Mesothelial cell of epicardium (in vitro differentiated cells): ENCODE data around the gene POLD1. TPM values are rescaled to one million over a fixed set of nuclear protein-coding genes. Genes with fewer than 3 reads are reported as not detected.

Source experiments
- DNase-seq, 2 experiments: peaks; one replicate each; pipeline ENCODE4 v3.0.0; 2021; ENCODE audit warnings: low spot score in 2 of 2; ENCODE audit not compliant: unreplicated experiment in 2 of 2
- H3K27ac Mint-ChIP-seq: 2 replicates; pipeline ENCODE4 v1.8.0; 2021; ENCODE audit warnings: mixed read lengths
- H3K27me3 Mint-ChIP-seq: 2 replicates; pipeline ENCODE4 v1.8.0; 2021; ENCODE audit warnings: low read depth, mixed read lengths
- H3K36me3 Mint-ChIP-seq: 2 replicates; pipeline ENCODE4 v1.8.0; 2021; ENCODE audit warnings: mixed read lengths
- H3K4me1 Mint-ChIP-seq: 2 replicates; pipeline ENCODE4 v1.8.0; 2021; ENCODE audit warnings: mixed read lengths
- H3K4me3 Mint-ChIP-seq: 2 replicates; pipeline ENCODE4 v1.8.0; 2021; ENCODE audit warnings: mild to moderate bottlenecking, moderate library complexity, mixed read lengths
- H3K9me3 Mint-ChIP-seq: 2 replicates; pipeline ENCODE4 v1.8.0; 2021; ENCODE audit warnings: mixed read lengths
- total RNA-seq: library from RNA; stranded (reverse); gene quantifications from 3 replicates; pipeline ENCODE4 v1.2.1, GENCODE V29; 2021
- TF ChIP-seq, protein P1 (sequence below): fragments of 200-600 bp; sonication (generic); IDR thresholded peaks from one replicate; pipeline ENCODE4 v1.5.0; 2021; ENCODE audit warnings: antibody characterized with exemption; ENCODE audit not compliant: unreplicated experiment

Gene POLD1
- total RNA-seq, 1 donor from 2014 or later: 60.6 TPM

DNA sequence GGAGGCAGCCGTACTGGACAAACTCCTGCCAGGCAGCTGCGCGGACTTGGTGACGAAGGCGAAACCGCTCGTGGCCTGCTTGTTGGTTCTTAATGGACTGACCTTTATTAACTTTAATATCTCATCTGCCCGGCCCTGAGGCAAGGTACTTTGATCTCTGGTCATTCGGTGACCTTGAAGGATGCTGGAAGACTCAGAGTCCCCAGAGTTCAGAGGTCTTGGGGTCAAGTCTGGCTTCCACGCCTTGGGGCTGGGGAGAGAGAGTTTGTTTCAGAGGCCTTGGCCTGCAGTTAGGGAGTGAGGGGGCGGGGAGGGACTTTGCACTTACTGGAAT, 82.5 kb downstream of the POLD1 start:
- TF ChIP-seq, protein P1, sequence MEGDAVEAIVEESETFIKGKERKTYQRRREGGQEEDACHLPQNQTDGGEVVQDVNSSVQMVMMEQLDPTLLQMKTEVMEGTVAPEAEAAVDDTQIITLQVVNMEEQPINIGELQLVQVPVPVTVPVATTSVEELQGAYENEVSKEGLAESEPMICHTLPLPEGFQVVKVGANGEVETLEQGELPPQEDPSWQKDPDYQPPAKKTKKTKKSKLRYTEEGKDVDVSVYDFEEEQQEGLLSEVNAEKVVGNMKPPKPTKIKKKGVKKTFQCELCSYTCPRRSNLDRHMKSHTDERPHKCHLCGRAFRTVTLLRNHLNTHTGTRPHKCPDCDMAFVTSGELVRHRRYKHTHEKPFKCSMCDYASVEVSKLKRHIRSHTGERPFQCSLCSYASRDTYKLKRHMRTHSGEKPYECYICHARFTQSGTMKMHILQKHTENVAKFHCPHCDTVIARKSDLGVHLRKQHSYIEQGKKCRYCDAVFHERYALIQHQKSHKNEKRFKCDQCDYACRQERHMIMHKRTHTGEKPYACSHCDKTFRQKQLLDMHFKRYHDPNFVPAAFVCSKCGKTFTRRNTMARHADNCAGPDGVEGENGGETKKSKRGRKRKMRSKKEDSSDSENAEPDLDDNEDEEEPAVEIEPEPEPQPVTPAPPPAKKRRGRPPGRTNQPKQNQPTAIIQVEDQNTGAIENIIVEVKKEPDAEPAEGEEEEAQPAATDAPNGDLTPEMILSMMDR: no peak
- no peaks in the 10 kb centered on the region for H3K9me3 Mint-ChIP-seq
- no peaks in the 10 kb centered on the region for H3K27me3 Mint-ChIP-seq
- no peaks in the 10 kb centered on the region for H3K4me1 Mint-ChIP-seq
- H3K4me3 Mint-ChIP-seq: no peak overlapping the region
- no peak for DNase-seq
- no peaks in the 10 kb centered on the region for H3K36me3 Mint-ChIP-seq
- no peak overlapping the region for H3K27ac Mint-ChIP-seq

DNA sequence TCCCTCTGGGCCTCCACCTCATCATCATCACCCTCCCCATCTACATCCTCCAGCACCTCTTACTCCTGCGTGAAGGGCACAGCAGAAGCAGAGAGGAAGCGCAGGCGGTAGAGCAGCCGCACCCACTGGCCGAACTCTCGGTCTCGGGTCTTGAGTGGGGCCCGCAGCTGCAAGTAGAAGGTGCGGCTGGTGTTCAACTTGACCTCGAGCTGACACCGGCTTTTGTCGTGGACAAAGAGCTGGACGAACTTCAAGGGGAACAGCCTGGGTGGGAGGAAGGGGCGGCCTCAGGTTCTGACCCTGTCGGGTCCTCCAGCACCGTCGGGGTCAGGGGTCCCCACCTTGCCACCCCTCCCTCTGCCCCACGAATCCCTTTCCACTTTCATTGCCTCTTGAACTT, 83.4 kb downstream of the POLD1 start:
- no peak for DNase-seq
- H3K4me1 Mint-ChIP-seq: no peaks in the 10 kb centered on the region
- no peaks in the 10 kb centered on the region for H3K9me3 Mint-ChIP-seq

More for the DNA sequence above, 83.4 kb downstream of the POLD1 start:
- Mint-ChIP-seq H3K27ac (no peak overlapping the region), H3K4me3 (no peak overlapping the region), H3K27me3 (no peaks in the 10 kb centered on the region), H3K36me3 (no peaks in the 10 kb centered on the region)
- TF ChIP-seq, protein P1: no peak

Other genes starting within 250 kb of the POLD1 start
- gene IZUMO2, start 221.1 kb upstream of the POLD1 start, total RNA-seq: not detected in 3 replicates
- gene MYH14, start 180.7 kb upstream of the POLD1 start, total RNA-seq: 52.3 to 56.6 TPM (median 53.8 TPM) in 3 replicates
- 53.4 to 57.7 TPM (median 54.4 TPM) in 3 replicates for gene KCNC3, start 55.0 kb upstream of the POLD1 start, total RNA-seq
- gene NAPSA, start 18.7 kb upstream of the POLD1 start, total RNA-seq: 2.4 to 3.5 TPM (median 3.2 TPM) in 3 replicates
- gene NR1H2, start 7.9 kb upstream of the POLD1 start, total RNA-seq: 35.4 to 39.1 TPM (median 37.3 TPM) in 3 replicates
- 0.11 TPM in 1 of 3 replicates, not detected in the others for gene SPIB, start 34.6 kb downstream of the POLD1 start, total RNA-seq
- gene MYBPC2, start 48.5 kb downstream of the POLD1 start, total RNA-seq: 0.89 to 1.9 TPM (median 1.2 TPM) in 3 replicates
- 175 to 181 TPM (median 176 TPM) in 3 replicates for gene EMC10, start 92.2 kb downstream of the POLD1 start, total RNA-seq
- gene GARIN5A, start 92.5 kb downstream of the POLD1 start, total RNA-seq: 10.1 to 12.7 TPM (median 11.5 TPM) in 3 replicates
- 16.4 to 18.7 TPM (median 17.5 TPM) in 3 replicates for gene JOSD2, start 126.8 kb downstream of the POLD1 start, total RNA-seq
- gene ASPDH, start 129.6 kb downstream of the POLD1 start, total RNA-seq: 0.70 TPM in 1 of 3 replicates, not detected in the others
- 15.2 to 16.9 TPM (median 16.3 TPM) in 3 replicates for gene LRRC4B, start 184.1 kb downstream of the POLD1 start, total RNA-seq